SK-N-MC (cell line): ENCODE measurements around the gene DTNA.

Source experiments
- EZH2 ChIP-seq: fragments of 200-600 bp; sonication (generic); IDR thresholded peaks from one replicate; pipeline ENCODE4 v1.6.1; 2017; ENCODE audit warnings: antibody characterized with exemption
- POLR2AphosphoS5 ChIP-seq: IDR thresholded peaks from 2 replicates; pipeline ENCODE4 v1.6.1; 2012; ENCODE audit warnings: mild to moderate bottlenecking, low read depth, low read length, borderline replicate concordance

DNA sequence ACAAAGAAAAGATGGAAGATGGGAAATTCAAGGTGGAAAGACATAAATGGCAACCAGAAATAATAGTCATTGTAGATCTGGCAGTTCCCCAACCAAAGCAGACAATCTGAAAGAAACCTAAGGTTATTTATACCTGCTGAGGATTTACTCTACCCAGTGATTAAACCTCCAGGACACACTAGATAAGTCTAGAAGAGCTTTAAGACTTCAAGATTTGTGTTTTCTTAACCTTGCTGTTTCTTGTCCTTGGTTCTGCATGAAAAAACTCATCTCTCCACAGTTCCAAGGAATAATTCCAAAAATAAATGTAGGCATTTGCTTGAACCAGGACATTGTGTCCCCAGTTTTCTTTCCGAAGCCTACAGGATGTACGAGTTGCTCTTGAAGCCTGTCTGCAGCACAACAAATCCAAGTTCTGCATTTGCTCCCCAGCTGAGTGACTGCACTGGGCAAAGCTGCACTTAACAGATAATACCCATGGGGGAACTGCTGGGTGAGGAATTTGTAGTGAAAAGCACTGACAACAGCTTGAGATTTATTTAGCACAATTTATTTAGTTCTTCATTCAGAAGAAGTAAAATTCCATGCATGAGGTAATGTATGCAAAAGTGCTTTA is 19.8 kb downstream of the DTNA start:
- no peak for TF ChIP-seq EZH2
- TF ChIP-seq POLR2AphosphoS5: no peak
